GM20000 (cell line): ENCODE data around the gene BICDL2.

Source experiments
- DNase-seq: peaks from one replicate; pipeline ENCODE4 v3.0.0; 2012; ENCODE audit warnings: low spot score
- TF ChIP-seq, protein P1 (sequence below): IDR thresholded peaks from 2 replicates; pipeline ENCODE4 v1.5.1; 2012; ENCODE audit warnings: mild to moderate bottlenecking, control low read depth; ENCODE audit errors: extremely low read depth, missing control alignments

The BICDL2 gene

DNA sequence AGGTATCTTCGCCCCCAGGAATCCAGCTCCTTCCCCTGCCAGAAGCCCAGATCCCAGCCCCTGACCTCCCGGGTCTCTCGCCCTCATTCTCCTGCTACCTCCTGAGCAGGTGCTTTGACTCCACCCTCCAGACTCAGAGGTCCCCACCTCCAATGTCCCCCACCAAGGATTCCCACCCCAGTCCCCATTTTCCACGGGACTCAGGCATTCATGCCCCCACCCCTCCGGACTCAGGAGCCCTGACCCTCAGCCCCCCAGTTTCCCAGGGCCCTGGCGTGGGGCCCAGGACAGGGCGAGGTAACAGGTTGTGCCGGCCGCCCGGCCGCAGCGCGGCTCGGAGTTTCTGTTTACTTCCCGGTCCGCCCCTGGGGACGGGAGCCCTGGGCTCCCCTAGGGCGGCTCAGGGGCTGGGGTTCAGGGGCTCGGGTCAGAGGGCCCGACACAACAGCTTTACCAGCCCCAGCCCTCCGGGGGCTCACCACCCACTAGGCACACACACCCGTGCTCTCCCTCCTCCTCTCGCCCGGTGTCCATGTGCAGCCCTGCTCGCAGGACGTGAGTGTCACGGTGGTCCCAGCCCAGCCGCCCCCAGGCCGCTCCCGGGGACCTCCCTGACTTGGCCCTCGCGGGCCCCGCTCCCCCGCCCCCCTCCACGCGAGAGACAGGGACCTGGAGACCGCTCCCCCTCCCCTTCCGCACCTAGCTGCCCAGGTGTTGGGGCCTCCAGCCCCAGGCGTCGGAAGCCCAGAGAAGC, 595 bp downstream of the BICDL2 start:
- TF ChIP-seq, protein P1, sequence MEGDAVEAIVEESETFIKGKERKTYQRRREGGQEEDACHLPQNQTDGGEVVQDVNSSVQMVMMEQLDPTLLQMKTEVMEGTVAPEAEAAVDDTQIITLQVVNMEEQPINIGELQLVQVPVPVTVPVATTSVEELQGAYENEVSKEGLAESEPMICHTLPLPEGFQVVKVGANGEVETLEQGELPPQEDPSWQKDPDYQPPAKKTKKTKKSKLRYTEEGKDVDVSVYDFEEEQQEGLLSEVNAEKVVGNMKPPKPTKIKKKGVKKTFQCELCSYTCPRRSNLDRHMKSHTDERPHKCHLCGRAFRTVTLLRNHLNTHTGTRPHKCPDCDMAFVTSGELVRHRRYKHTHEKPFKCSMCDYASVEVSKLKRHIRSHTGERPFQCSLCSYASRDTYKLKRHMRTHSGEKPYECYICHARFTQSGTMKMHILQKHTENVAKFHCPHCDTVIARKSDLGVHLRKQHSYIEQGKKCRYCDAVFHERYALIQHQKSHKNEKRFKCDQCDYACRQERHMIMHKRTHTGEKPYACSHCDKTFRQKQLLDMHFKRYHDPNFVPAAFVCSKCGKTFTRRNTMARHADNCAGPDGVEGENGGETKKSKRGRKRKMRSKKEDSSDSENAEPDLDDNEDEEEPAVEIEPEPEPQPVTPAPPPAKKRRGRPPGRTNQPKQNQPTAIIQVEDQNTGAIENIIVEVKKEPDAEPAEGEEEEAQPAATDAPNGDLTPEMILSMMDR: no peak
- DNase-seq: no peak

- TF ChIP-seq, protein P1: no peak
- no peak for DNase-seq
Observed at GRCh38 chr16:3035289-3035971, 1.3 kb downstream of the BICDL2 start.

- TF ChIP-seq, protein P1: no peak
- peak; percentile 74 for DNase-seq
Observed at GRCh38 chr16:3032624-3033023, 4.1 kb downstream of the BICDL2 start.

DNA sequence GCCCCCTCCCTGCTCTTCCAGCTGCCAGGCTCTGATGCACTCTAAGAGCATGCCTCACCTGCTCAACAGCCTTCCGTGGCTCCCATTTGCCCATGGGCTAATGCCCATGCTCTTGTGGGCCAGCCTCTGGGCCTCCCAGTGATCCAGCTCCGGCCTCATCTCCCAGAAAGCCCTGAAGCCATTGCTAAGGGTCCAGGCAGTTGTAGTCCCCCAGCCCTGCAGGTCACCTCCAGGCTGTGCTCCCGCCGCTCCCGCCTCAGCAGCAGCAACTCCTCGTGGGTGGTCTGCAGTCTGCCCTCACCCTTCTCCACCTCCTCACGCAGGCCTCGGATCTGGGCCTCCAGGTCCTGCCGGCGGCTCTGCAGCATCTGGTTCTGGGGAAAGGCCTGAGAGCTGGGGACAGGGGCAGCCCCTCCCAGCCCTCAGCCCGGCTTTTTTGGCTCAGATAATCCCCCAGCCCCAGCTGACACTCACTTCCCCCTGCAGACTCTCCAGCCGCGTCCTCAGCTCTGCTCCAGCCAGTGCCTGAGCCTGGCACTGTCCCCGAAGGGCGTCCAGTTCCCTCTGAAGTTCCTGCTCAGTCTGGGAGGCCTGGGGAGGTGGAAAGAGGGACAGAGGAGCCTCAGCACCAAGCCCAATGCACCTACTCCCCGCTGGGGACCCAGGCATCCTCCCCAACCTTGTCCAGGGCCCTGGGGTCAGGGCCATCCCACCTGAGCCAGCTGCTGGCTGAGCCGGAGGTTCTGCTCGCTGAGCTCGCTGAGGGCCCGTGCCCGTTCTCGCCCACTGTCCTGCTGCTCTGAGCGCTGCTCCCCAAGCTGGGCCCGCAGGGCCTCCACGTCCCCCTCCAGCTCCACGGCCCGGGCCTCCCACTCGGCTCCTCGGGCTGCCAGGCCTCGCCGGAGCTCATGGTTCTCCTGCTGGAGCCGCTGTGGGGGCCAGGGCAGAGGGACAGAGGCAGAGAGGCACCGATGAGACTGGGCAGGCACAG, 6.2 kb downstream of the BICDL2 start:
- TF ChIP-seq, protein P1: no peak
- DNase-seq: no peak

GRCh38 chr16:3029491-3030221, 7.1 kb downstream of the BICDL2 start:
- DNase-seq: peak; percentile 74
- TF ChIP-seq, protein P1: no peak

DNA sequence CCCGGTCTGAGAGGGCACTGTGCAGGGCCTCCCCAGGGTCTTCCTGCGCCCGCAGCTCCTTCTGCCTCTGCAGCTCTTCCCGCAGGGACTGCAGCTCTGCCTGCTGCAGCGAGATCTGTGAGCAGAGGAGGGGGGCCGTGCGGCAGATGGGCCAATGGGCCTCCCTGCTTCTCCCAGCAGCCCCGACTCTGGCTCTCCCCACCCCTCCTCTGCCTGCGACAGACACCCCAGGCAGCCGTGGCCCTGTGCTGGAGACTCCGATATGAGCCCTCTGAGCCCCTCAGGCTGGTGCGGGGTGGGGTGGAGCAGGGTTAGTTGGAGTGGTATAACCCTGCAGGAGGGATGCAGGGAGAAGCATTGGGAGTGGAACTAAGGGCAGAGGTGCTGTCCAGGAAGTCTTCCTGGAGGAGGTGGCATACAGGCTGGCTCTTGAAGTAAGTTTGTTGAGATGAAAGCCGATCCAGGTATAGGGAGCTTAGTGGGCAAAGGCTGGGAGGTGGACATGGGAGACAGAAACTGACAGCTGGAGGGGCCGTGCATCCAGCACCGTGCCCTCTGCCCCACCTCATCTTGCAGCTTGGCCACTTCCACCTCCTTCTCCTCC, 7.9 kb downstream of the BICDL2 start:
- TF ChIP-seq, protein P1: no peak
- no peak for DNase-seq
